ENCODE measurements around the gene RPSA. TPM values are rescaled to one million over a fixed set of nuclear protein-coding genes. Genes with fewer than 3 reads are reported as not detected.
A peak's percentile ranks its signal among the peaks of the same experiment; 100 is the strongest.
"Not testable (repeated sequence)": the region's sequence is repeated elsewhere in the genome, so short reads cannot be mapped to it uniquely, and the experiment has no call there.

The RPSA gene
- total RNA-seq = 1,000 to 10,000 TPM; 1,232 to 1,591 TPM

GRCh38 chr3:39406368-39407258 is at the start of gene RPSA:
Gene RPSA (plus strand): TSS chr3:39406720. CDS start chr3:39407654, 934 bp downstream.
- ATAC-seq (peak; percentile 91), DNase-seq (peak; percentile 98)
- peaks cover 41% of the 10 kb centered on the region for H3K36me3 Mint-ChIP-seq
- H3K27ac Mint-ChIP-seq = peak within 1 kb of the TSS; percentile 91
- peak within 1 kb of the TSS; percentile 90 for H3K4me3 Mint-ChIP-seq
- CTCF ChIA-PET = interaction anchor here (0.7 to 5.0 kb wide), 13 partner anchors 9 to 407 kb away, joined by 3 to 42 read pairs (median 7); no protein-coding TSS in a partner anchor
- no peaks in the 10 kb centered on the region for H3K27me3 Mint-ChIP-seq
- H3K9me3 Mint-ChIP-seq (ENCODE audit: low read depth) = no peaks in the 10 kb centered on the region
- H3K4me1 Mint-ChIP-seq = peaks cover 48% of the 10 kb centered on the region

- Mint-ChIP-seq H3K4me1 (peaks cover 59% of the 10 kb centered on the region), H3K36me3 (peaks cover 14% of the 10 kb centered on the region), H3K4me3 (no peak overlapping the region), H3K27ac (peak overlapping the region; percentile 47), H3K9me3 (ENCODE audit: low read depth) (peaks cover 1% of the 10 kb centered on the region), H3K27me3 (peaks cover 8% of the 10 kb centered on the region)
- no peak for ATAC-seq
- CTCF ChIA-PET = interaction anchor here (0.6 to 2.0 kb wide), 5 partner anchors 9 to 66 kb away, joined by 3 to 7 read pairs (median 3); no protein-coding TSS in a partner anchor
- no peak for DNase-seq
Observed at GRCh38 chr3:39358333-39358732, 48.2 kb upstream of the RPSA start.

GRCh38 chr3:39361252-39361927 is 45.1 kb upstream of the RPSA start:
- CTCF ChIA-PET = interaction anchor here (1.0 to 7.3 kb wide), 8 partner anchors 10 to 73 kb away, joined by 3 to 32 read pairs (median 4); no protein-coding TSS in a partner anchor
- peaks cover 1% of the 10 kb centered on the region for H3K9me3 Mint-ChIP-seq (ENCODE audit: low read depth)
- H3K4me1 Mint-ChIP-seq = peaks cover 57% of the 10 kb centered on the region
- DNase-seq (peak; percentile 86), ATAC-seq (peak; percentile 86)
- peaks cover 21% of the 10 kb centered on the region for H3K36me3 Mint-ChIP-seq
- H3K27ac Mint-ChIP-seq = peak overlapping the region; percentile 83
- peak overlapping the region; percentile 60 for H3K4me3 Mint-ChIP-seq
- H3K27me3 Mint-ChIP-seq = peaks cover 8% of the 10 kb centered on the region

GRCh38 chr3:39362192-39362591 is 44.3 kb upstream of the RPSA start:
- Mint-ChIP-seq H3K27me3 (peaks cover 8% of the 10 kb centered on the region), H3K9me3 (ENCODE audit: low read depth) (peaks cover 1% of the 10 kb centered on the region), H3K27ac (peak overlapping the region; percentile 58), H3K4me3 (no peak overlapping the region), H3K36me3 (peaks cover 21% of the 10 kb centered on the region), H3K4me1 (peaks cover 54% of the 10 kb centered on the region)
- no peak for DNase-seq
- ATAC-seq = no peak
- CTCF ChIA-PET = interaction anchor here (1.1 to 7.3 kb wide), 4 partner anchors 12 to 70 kb away, joined by 3 to 32 read pairs (median 6); no protein-coding TSS in a partner anchor

GRCh38 chr3:39362812-39363211 is 43.7 kb upstream of the RPSA start:
- DNase-seq (no peak), ATAC-seq (no peak)
- Mint-ChIP-seq H3K27me3 (peaks cover 8% of the 10 kb centered on the region), H3K27ac (peak overlapping the region; percentile 43), H3K9me3 (ENCODE audit: low read depth) (peaks cover 1% of the 10 kb centered on the region), H3K4me3 (no peak overlapping the region), H3K36me3 (peaks cover 21% of the 10 kb centered on the region), H3K4me1 (peaks cover 48% of the 10 kb centered on the region)
- CTCF ChIA-PET = interaction anchor here (1.2 to 7.3 kb wide), 4 partner anchors 11 to 71 kb away, joined by 3 to 32 read pairs (median 4); no protein-coding TSS in a partner anchor

- H3K4me1 Mint-ChIP-seq; H3K4me3 Mint-ChIP-seq; H3K9me3 Mint-ChIP-seq (ENCODE audit: low read depth); ATAC-seq; CTCF ChIA-PET; H3K36me3 Mint-ChIP-seq; H3K27ac Mint-ChIP-seq; DNase-seq: not testable (repeated sequence)
- H3K27me3 Mint-ChIP-seq = peaks cover 19% of the 10 kb centered on the region
Observed at GRCh38 chr3:39370450-39370849, 36.1 kb upstream of the RPSA start.

- no peak for ATAC-seq
- Mint-ChIP-seq H3K27ac (no peak overlapping the region), H3K9me3 (ENCODE audit: low read depth) (no peaks in the 10 kb centered on the region), H3K36me3 (peaks cover 6% of the 10 kb centered on the region), H3K4me1 (peaks cover 5% of the 10 kb centered on the region), H3K4me3 (no peak overlapping the region), H3K27me3 (peaks cover 19% of the 10 kb centered on the region)
- no peak for DNase-seq
- CTCF ChIA-PET = interaction anchor here (0.8 to 1.9 kb wide), 5 partner anchors 9 to 183 kb away, joined by 3 to 6 read pairs (median 3); no protein-coding TSS in a partner anchor
Observed at GRCh38 chr3:39372833-39373232, 33.7 kb upstream of the RPSA start.

GRCh38 chr3:39376959-39377634 is 29.4 kb upstream of the RPSA start:
- H3K9me3 Mint-ChIP-seq (ENCODE audit: low read depth) = no peaks in the 10 kb centered on the region
- H3K4me1 Mint-ChIP-seq = peaks cover 15% of the 10 kb centered on the region
- H3K4me3 Mint-ChIP-seq = no peak overlapping the region
- ATAC-seq (no peak), DNase-seq (no peak)
- H3K27ac Mint-ChIP-seq = no peak overlapping the region
- CTCF ChIA-PET = interaction anchor here (0.8 to 7.2 kb wide), 10 partner anchors 15 to 289 kb away, joined by 3 to 107 read pairs (median 6); partner anchors contain the start of gene RPSA
- H3K27me3 Mint-ChIP-seq = no peaks in the 10 kb centered on the region
- peaks cover 6% of the 10 kb centered on the region for H3K36me3 Mint-ChIP-seq

- peaks cover under 1% of the 10 kb centered on the region for H3K36me3 Mint-ChIP-seq
- peak overlapping the region; percentile 45 for H3K27ac Mint-ChIP-seq
- CTCF ChIA-PET = interaction anchor here (0.8 to 7.2 kb wide), 17 partner anchors 11 to 290 kb away, joined by 3 to 107 read pairs (median 5); partner anchors contain the start of gene RPSA
- H3K4me3 Mint-ChIP-seq = no peak overlapping the region
- ATAC-seq (peak; percentile 80), DNase-seq (peak; percentile 78)
- no peaks in the 10 kb centered on the region for H3K27me3 Mint-ChIP-seq
- H3K4me1 Mint-ChIP-seq = peaks cover 22% of the 10 kb centered on the region
- H3K9me3 Mint-ChIP-seq (ENCODE audit: low read depth) = no peaks in the 10 kb centered on the region
Observed at GRCh38 chr3:39378088-39378487, 28.4 kb upstream of the RPSA start.

GRCh38 chr3:39378957-39379777 is 27.4 kb upstream of the RPSA start:
- H3K27ac Mint-ChIP-seq = no peak overlapping the region
- no peaks in the 10 kb centered on the region for H3K27me3 Mint-ChIP-seq
- no peak for DNase-seq
- no peaks in the 10 kb centered on the region for H3K36me3 Mint-ChIP-seq
- CTCF ChIA-PET = interaction anchor here (0.6 to 7.2 kb wide), 6 partner anchors 17 to 1808 kb away, joined by 3 to 107 read pairs (median 13); partner anchors contain the start of gene RPSA
- H3K9me3 Mint-ChIP-seq (ENCODE audit: low read depth) = no peaks in the 10 kb centered on the region
- H3K4me3 Mint-ChIP-seq = no peak overlapping the region
- H3K4me1 Mint-ChIP-seq = peaks cover 22% of the 10 kb centered on the region
- no peak for ATAC-seq

GRCh38 chr3:39379778-39380155 is 26.8 kb upstream of the RPSA start:
- H3K27me3 Mint-ChIP-seq = no peaks in the 10 kb centered on the region
- DNase-seq (no peak), ATAC-seq (no peak)
- CTCF ChIA-PET = interaction anchor here (0.6 to 7.2 kb wide), 3 partner anchors 17 to 1807 kb away, joined by 3 to 107 read pairs (median 32); no protein-coding TSS in a partner anchor
- H3K4me3 Mint-ChIP-seq = no peak overlapping the region
- no peaks in the 10 kb centered on the region for H3K36me3 Mint-ChIP-seq
- peaks cover 22% of the 10 kb centered on the region for H3K4me1 Mint-ChIP-seq
- no peaks in the 10 kb centered on the region for H3K9me3 Mint-ChIP-seq (ENCODE audit: low read depth)
- H3K27ac Mint-ChIP-seq = no peak overlapping the region

GRCh38 chr3:39381432-39381831 is 25.1 kb upstream of the RPSA start:
- Mint-ChIP-seq H3K4me3 (no peak overlapping the region), H3K36me3 (peaks cover 3% of the 10 kb centered on the region), H3K27me3 (no peaks in the 10 kb centered on the region), H3K9me3 (ENCODE audit: low read depth) (no peaks in the 10 kb centered on the region), H3K4me1 (peaks cover 35% of the 10 kb centered on the region), H3K27ac (peak overlapping the region; percentile 45)
- ATAC-seq (no peak), DNase-seq (peak; percentile 33)
- CTCF ChIA-PET = interaction anchor here (7.2 kb wide), 1 partner anchor 91 kb away, joined by 107 read pairs; no protein-coding TSS in a partner anchor
